GM19351 (cell line): Measurements from ENCODE around the gene AIFM2.
"Not testable (repeated sequence)": the region's sequence is repeated elsewhere in the genome, so short reads cannot be mapped to it uniquely, and the experiment has no call there.

Experiments used
- ATAC-seq: cut with Tn5 transposase; IDR thresholded peaks from one replicate; pipeline ENCODE4 v1.9.1; 2021; ENCODE audit warnings: mild to moderate bottlenecking, moderate library complexity; ENCODE audit not compliant: unreplicated experiment

The AIFM2 gene

DNA sequence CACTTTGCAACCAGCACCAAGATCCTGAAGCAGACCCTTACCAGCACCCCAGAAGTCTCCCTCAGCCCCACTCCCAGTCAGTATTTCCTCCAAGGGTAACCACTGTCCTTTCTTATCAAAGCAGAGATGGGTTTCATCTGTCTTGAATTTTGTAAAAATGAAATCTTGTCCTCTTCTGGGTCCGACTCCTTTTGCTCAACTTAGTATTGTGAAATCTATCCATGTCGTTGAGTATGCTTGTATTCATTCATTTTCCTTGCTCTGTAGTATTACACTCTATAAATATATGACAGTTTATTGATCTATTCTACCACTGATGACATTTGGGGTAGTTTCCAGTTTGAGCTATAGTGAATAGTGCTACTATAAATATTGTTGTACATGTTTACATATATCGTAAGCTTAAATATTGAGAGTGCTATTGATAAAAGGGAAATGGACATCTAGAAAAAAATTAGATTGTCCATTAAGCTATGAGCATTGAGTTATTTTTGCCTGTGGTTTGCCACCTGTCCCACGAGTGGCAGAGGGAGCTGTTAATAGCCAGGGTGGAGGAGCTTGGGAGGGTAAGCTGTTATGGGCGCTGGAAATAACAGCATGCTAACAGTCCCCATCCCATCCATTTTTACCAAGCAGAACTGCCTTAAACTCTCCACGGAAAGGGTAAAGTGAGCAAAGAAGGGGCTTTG, 36.5 kb downstream of the AIFM2 start:
- no peak for ATAC-seq

DNA sequence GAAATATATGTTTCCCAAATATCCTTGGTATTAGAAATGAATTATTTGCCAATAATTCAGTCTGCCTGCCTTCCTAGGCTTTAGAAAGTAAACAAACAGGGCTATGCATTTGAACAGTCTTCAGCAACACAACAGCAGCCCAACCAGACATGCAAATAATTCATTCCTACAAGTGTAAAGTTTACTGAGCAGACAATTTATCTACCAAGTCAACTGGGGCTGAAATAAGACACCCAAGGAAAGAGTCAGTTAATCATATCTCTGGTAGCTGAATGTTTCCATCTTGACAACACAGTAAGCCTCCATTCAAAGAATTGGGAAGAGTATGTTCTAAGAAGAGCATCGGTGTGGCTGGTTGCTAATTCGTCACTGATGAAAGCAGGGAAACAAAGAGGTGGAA, 38.4 kb downstream of the AIFM2 start:
- ATAC-seq, result no peak

DNA sequence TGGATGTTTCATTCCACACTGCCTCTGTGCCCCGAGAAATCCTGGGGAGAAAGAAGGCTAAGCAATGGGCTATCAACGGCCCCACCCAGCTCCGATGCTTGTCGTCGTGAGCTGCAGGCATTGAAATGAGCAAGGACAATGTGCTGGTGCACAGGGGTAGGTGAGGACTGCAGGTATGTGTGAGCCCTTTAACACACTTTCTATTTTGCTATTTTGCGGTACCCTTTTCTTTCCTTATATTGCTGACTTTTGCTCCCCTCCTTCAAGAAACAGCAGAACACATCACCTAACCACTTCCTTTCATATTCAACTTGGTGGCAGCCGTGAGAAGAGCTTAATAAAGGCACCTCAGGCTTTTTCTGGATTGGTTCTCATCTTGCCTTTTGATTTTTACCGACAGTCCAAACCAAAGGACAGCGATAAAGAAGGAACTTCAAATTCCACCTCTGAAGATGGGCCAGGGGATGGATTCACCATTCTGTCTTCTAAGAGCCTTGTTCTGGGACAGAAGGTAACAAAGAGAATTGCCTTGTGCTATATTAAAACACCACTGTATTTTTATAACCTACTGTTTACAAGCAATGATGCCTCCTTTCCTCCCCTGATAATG, 39.2 kb downstream of the AIFM2 start:
- ATAC-seq, result no peak

- no peak for ATAC-seq
Observed at GRCh38 chr10:70092389-70092718, 40.3 kb downstream of the AIFM2 start.

GRCh38 chr10:70090951-70091350, 41.7 kb downstream of the AIFM2 start:
- no peak for ATAC-seq

DNA sequence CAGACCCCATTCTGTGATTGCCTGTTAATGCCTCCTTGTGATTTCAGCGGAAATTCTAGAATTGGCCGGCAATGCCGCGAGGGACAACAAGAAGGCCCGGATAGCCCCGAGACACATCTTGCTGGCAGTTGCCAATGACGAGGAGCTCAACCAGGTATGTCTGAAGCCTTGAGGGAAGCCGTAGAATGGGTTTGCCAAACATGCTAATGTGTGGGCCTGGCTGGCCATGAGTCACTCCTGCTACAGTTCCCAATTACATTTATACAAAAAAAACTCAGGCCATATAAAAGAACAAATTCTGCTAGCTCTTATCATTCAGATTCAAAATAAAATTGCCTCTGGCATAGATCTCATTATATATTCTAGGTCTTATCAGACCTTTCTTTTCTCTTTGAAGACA, 42.6 kb downstream of the AIFM2 start:
- ATAC-seq, result no peak

GRCh38 chr10:70088308-70088698, 44.3 kb downstream of the AIFM2 start:
- ATAC-seq, result no peak

DNA sequence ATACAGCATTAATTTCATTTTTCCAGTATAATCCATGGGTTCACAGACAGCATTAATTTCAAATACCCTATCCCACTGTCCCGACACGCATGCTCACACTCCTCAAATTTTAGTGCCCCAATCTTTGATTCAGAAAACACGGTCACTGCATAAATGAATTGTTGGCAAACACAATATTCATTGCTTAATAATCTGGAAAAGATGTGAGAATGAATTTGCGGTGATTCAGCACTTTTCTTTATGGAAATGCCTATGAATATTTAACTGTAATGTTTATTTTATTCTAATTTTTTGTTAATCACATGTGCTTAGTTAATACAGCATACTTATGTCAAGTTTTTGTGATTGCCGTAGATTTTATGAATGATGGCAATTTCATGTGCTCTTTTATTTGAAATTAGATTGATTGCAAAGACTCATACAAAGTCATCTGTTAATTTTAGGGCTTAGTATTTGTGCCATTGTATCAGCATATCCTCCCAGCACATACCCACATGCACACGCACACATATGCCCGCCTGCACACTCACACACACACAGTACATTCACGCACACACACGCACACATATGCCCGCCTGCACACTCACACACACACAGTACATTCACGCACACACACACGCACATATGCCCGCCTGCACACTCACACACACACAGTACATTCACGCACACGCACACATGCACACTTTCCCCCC, 44.9 kb downstream of the AIFM2 start:
- ATAC-seq, result no peak

DNA sequence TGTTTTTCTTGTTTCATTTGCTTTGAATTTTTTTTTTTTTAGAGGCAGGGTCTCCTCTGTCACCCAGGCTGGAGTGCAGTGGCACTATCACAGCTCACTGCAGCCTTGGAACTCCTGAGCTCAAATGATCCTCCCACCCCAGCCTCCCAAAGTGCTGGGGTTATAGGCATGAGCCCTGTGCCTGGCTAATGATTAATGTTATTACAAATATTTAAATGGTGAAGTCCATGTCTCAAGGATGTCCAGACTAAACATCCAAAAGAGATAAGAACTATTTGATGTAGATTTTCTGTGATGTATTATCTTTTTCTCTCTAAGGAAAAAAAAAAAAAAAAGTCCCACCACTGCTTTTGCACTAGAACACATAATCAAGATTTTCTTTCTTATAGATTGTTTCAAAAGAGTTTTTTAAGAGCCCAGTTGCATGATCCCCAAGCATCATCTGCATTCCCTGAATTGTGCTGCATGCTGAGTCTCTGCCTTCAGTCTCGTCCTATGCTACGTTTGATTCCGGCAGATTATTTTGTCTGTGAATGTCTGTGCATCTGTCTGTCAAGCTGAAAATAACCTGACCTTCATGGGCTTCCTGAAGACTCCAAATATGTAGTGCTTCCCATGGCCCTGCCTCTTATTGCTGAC, 46.5 kb downstream of the AIFM2 start:
- ATAC-seq, result no peak

- no peak for ATAC-seq
Observed at GRCh38 chr10:70084189-70084588, 48.4 kb downstream of the AIFM2 start.

- ATAC-seq, result not testable (repeated sequence)
Observed at GRCh38 chr10:70080789-70081188, 51.8 kb downstream of the AIFM2 start.

DNA sequence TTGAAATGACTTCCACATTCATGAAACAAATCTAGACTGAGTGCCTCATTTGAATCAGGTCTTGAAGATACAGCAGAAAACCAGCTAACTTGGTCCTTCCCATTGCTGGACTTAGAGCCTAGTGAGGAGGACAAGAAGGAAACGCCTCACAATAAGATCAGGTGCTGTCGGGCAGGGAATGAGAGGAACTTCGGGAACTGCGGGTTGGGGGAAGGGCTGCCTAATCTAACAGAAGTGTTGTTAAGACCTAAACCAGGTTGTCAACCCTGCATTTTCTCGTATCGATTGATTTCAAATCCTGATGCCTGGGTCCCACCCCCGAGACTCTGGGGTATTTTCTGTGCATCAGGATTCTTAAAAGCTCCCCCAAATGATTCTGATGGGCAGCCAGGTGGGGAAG, 53.7 kb downstream of the AIFM2 start:
- no peak for ATAC-seq

DNA sequence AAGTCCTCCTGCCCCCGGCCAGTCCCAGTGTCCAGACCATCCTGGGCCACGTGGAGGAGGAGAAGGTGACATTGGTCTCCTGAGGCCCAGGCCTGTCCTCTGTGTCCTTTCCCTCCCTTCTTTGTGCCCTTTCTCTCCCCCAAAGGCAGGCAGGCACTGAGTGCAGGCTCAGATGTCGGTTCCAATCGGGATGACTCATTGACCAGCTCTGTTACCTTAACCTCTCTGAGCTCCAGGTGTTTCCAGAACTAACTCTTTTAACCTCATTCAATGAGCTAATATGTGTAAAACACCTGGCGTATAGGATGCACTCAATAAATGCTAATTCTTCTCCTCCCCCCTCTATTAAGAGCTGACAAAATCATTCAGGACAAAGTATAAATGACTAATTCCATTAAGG, 54.3 kb downstream of the AIFM2 start:
- no peak for ATAC-seq

DNA sequence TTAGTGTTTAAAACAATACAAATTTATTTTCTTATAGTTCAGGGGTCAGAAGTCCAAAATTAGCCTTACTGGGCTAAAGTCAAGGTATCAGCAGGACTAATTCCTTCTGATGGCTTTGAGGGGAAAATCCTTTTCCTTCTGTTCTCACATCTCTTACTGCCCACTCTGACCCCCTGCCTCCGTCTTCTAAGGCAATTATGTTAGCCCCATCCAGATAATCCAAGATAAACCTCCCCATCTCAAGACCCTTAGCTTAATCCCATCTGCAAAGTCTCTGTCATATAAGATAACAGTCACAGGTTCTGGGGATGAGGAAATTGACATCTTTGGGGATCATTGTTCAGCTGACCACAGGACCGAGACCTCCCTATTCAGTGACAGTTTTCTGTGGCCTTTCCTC, 57.7 kb downstream of the AIFM2 start:
- ATAC-seq, result no peak

GRCh38 chr10:70074165-70074564, 58.5 kb downstream of the AIFM2 start:
- ATAC-seq, result no peak

GRCh38 chr10:70070834-70071233, 61.8 kb downstream of the AIFM2 start:
- ATAC-seq, result no peak

- ATAC-seq, result no peak
Observed at GRCh38 chr10:70069346-70069745, 63.3 kb downstream of the AIFM2 start.

DNA sequence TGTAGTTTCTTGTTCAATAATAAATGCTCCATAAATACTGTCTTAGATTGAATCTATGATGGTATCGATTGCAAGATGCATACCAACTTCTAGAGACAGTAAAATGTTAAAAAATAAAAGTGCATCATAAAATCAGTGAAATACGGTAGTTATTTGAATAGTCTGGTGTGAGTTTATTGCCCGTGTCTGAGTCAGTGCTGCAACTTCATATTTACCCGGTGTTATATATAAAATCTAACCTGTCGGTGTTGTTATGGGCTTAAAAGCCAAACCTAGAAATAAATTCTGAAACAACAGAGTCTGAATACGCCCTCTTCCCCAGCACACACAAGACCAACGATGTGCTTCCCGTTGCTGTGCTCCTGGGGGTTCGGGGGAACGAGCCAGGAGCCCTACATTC, 63.7 kb downstream of the AIFM2 start:
- ATAC-seq, result no peak

- ATAC-seq, result no peak
Observed at GRCh38 chr10:70067586-70067985, 65.0 kb downstream of the AIFM2 start.

GRCh38 chr10:70066190-70066589, 66.4 kb downstream of the AIFM2 start:
- no peak for ATAC-seq

DNA sequence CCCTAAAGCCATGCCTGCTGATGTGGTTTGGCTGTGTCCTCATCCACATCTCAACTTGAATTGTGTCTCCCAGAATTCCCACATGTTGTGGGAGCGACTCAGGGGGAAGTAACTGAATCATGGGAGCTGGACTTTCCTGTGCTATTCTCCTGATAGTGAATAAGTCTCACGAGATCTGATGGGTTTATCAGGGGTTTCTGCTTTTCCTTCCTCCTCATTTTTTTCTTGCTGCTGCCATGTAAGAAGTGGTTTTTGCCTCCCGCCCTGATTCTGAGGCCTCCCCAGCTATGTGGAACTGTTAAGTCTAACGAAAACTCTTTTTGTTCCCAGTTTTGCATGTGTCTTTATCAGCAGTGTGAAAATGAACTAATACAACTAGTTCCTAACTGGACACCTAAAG, 68.1 kb downstream of the AIFM2 start:
- ATAC-seq, result no peak
